HG02938 (cell line): Measurements from ENCODE around the gene USP2.

Experiments used
- ATAC-seq: cut with Tn5 transposase; IDR thresholded peaks from one replicate; pipeline ENCODE4 v1.9.1; 2021; ENCODE audit warnings: mild to moderate bottlenecking, moderate library complexity; ENCODE audit not compliant: unreplicated experiment

The USP2 gene

DNA sequence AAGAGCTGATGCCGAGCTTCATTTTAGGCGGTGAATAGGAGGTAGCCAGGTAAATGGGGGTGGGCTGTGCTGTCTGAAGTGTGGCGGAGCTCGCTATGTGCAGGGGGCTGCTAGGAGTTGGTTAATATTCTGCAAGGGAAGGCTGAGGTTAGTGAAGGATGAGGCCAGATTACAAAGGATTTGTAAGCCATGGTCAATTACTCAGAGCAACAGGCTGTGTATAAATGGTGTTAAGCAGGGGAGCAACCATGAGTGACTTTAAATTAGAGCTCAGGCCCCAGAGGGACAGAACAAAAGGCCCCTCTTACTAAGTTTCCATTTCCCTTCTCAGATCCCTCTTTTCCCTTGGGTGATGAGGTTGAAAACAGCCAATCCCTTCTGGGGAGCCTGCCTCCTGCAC is 57.3 kb downstream of the USP2 start:
- ATAC-seq, result no peak

DNA sequence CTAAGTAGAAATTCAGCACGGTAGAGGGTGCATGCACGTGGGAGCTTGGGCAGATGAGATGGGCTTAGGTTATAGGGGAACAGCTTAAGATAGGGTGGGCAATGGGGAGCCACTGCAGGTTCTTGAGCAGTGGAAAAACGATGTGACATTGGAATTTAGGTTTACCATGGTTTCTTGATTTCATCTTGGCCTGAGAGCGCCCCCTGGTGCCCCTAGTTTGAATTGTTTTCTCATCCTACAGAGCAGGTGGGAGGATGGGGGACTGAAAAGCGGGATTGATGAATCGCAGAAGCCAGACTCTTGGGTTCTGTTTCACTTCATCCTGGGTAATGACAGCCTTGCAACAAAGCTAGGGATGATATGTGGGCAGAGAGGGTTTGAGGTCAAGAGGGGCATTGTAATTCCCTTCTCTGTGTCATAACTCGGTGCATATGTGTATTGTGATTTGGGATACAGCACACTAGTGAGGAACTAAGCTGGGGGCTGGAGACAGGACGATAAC is 57.9 kb downstream of the USP2 start:
- ATAC-seq, result no peak

DNA sequence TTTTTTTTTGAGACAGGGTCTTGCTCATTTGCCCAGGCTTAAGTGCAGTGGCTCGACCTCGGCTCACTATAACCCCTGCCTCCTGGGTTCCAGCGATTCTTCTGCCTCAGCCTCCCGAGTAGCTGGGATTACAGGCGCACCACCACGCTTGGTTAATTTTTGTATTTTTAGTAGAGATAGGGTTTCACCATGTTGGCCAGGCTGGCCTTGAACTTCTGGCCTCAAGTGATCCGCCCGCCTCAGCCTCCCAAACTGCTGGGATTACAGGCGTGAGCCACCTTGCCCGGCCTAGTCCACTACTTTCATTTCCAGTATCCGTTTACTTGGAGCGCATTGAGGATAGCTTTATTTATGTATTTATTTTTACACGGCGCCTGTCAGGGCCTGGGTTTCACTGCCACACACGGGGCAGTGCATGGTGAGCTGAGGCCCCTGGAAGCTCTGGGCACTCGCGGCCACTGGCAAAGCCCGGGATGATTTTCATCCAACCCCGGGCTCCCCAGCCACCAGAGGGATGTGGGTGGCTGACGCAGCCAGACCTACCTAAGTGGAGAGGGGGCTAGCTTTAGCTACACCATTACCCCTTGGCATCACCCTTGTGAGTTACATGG is 58.5 kb downstream of the USP2 start:
- ATAC-seq, result no peak

- ATAC-seq, result no peak
Observed at GRCh38 chr11:119322360-119322739, 59.1 kb downstream of the USP2 start.

DNA sequence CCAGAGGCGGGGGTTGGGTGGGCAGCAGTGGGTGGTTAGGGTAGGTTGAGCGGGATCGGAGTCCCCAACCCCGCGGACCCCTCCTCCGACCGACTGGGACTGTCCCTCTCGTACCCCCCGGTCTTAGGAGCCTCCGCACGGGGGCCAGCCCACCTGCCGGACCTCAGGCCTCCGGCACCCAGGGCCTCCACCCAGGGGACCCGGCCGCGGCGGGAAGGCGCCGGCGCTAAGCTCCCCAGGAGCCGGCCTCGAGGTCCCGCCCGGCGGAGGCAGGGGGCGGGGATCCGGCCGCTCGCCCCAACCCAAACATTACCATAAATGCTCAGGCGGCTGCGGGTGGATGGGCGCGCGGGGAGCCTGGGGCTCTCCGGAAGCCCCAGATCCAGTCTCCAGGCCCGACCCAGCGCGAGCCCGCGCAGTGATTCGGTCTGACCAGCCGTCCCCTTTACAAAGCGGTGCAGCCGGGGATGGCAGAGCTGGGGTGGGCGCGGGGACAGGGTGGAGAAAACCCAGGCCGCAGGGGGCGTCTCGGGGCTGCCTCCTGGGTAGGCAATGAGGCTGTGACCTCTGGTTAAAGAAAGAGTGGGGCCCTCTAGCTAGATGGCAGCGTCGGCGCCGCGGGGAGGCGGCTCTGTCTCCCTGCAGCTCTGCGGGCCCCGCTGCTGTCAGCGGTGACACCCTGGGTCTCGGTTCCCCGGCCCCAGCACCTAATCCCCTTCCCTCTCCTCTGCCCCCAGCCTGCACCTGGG is 60.5 kb downstream of the USP2 start:
- no peak for ATAC-seq

- no peak for ATAC-seq
Observed at GRCh38 chr11:119320240-119320775, 61.2 kb downstream of the USP2 start.

GRCh38 chr11:119319700-119320239 is 61.7 kb downstream of the USP2 start:
- ATAC-seq, result no peak

- ATAC-seq, result no peak
Observed at GRCh38 chr11:119319136-119319699, 62.3 kb downstream of the USP2 start.

DNA sequence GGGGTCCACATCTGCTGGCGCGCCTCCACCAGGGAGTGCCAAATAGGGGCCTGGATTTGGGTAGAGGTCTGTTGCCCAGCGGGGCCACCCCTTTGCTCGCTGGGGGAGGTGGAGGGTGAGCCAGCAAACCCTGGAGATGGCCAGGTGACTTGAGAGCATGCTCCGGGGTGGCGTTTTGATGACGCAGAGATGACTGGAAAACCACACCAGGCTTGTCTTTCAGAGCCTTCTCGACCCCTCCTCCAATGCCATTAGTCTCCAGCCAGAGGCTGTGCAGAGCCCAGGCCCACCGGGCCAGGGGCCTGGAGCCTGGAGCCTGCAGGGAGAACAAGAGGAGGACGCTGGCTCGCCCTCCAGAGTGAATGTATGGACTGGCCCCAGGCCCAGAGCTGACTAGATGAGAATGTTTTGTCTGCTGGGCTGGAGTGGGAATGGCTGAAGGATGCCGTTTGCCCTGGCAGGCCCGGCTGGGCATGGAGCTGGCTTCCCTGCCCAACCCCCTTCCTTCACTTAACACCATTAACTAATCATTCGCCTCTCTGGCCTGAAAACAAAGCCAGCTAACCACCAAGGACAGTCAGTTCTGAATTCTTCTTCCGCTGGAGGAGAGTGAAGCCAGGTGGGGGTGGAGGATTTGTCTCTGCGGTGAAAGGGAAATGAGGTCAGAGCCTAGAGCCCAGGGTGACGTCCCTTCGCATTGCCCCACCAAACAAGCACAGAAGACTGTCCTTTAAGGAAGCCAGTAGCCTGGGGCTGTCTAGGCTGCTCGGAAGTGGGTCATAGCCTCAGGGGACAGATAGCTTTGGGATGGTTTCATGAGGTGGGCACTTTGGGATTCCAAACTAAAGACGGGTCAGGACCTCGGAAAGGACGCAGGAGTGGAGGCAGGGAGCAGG is 63.0 kb downstream of the USP2 start:
- no peak for ATAC-seq

GRCh38 chr11:119317592-119318239 is 63.8 kb downstream of the USP2 start:
- ATAC-seq, result no peak

DNA sequence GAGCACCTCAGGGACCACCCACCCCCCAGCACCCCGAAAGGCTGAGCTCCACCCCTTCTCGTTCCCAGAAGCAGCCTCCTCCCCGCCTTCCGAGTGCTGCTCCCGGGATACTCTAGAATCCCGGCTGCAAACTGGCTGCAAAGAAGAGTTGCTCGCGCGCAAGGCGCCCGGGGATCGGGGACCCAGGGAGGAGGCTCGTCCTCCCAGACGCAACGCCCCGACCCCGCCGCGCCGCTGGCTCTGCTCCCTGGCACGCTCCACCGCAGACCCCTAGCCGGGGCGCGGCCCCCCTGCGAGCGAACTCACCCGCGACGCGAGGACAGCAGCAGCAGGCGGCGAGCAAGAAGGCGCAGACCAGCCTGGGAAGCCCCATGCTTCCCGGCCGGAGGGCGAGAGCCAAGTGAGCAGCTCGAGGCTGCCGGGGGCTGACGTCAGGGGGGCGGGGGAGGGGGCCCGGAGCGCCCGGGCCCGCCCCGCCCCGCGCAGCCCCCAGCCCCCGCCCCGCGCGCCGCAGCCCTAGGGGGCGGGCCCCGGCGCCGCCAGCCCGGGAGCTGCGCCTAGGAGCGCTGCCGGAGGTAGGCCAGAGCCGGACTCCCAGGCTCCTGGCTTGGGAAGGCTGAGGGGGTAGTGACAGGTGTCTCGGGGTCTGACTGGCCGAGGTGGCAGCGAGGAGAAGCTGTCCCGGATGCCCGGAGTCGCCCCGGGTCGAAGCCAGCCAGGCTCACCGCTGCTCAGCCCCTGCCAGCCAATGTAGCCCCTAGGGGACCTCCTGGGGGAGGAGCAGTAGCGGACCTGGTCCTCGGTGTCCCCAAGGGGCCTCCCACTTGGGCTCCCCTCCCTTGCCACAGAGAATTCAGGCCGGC is 64.5 kb downstream of the USP2 start, which contains the start of gene MCAM:
Gene MCAM (minus strand): TSS at position 402 of the 863 bp plus-strand sequence. CDS start 29 bp downstream, at position 373.
- no peak for ATAC-seq

- ATAC-seq, result no peak
Observed at GRCh38 chr11:119316016-119316728, 65.3 kb downstream of the USP2 start.

DNA sequence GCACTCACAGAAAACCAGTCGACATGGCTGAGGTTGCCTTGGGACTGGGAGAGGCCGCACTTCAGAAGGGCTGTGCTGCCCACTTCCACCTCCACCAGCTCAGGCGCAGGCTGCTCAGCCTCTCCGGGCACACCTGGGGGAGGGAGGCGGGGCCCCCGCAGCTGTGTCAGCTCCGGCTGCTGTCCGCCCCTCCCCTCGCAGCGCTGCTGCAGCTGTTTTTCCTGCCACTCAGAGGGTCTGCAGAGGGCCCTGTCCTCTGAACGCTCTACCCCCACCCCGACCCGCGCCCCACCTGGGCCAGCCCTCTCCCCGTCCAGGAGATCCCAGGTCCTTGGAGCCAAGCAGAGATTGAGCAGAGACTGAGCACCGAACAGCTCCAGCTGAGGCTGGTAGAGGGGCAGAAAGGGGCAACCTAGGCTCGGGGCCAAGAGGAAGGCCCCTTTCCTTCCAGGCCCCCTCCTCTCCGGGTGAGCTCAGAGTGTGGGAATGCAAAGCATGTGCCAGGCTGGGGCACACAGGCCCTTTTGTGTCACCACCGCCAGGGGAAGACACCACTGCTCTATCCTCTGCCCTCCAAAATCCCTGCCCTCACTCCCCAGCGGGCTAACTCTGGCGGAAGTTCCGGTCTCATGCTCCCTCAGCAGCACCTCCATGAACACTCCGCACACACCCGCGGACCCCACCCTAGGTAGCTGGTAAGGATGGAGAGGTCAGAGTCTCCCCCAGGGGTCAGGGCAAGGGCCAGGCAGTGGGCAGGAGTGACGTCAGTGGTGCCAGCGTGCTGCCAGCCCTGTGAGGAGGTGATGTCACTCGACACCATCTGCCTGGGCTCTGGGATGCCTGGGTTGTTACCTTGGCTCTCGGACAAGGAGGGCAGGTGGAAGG is 66.1 kb downstream of the USP2 start:
- no peak for ATAC-seq

DNA sequence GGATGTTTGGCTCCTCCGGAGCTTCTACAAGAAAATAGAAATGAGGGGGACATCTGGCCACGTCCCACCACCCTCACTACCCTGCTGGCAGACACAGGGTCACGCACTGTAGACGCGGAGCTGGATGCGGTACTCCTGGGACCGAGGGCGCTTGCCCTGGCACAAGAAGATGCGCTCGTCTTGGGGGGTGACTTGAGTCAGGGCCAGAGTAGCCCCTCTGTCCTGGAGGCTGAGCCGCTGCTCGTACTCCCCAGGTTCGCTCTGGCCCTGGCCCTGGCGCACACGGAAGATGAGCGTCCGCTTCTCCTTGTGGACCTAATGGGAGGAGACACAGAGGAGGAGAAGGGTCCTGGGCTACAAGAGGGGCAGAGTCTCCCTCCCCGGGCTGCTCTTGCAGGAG is 66.8 kb downstream of the USP2 start:
- no peak for ATAC-seq

DNA sequence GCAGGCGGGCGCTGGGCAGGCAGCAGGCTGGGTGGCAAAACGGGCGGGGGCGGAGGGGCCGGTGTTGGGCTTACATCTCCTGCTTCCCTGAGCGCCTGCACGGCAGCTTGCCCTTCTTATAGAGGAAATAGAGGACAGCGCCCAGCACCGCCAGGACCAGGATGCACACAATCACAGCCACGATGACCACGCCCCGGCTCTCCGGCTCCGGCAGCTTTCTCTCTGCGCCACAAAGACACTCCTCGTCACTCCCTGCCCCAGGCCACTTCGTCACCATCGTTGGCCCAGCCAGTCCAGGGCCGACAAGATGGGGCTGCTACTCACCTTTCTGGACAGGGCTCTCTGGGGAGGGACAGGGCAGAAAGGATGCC is 70.8 kb downstream of the USP2 start:
- no peak for ATAC-seq

- no peak for ATAC-seq
Observed at GRCh38 chr11:119309953-119310681, 71.4 kb downstream of the USP2 start.

DNA sequence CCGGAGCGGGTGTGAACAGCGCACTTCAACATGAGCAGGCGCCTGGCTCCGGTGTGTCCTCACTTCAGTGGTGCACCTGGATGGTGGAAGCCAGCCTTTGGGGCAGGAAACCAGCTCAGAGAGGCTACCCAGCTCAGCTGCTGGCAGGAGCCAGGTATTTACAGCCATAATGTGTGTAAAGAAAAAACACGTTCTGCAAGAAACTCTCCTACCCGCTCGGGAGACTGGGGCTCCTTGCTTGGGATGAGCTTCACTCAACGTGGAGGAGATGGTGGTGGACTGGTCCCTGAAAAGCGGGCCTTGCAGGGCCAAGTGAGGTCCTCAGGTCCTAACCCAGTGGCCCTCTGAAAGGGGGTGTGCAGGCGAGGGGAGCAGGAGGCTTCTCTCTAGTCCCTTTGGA is 72.1 kb downstream of the USP2 start:
- ATAC-seq, result no peak
